Measurements from ENCODE around the gene MYO7B. TPM values are rescaled to one million over a fixed set of nuclear protein-coding genes. Genes with fewer than 3 reads are reported as not detected.

MYO7B gene
- total and polyA plus RNA-seq, 2 experiments from 2014 or later: 0.06 to 0.12 TPM

GRCh38 chr2:127572841-127573240 is 37.4 kb downstream of the MYO7B start:
- Histone ChIP-seq H3K4me3 (no peak overlapping the region), H3K27ac (no peak overlapping the region), H3K27me3 (no peaks in the 10 kb centered on the region), H3K36me3 (no peaks in the 10 kb centered on the region), H3K9me3 (ENCODE audit: low read depth) (no peaks in the 10 kb centered on the region), H3K4me1 (ENCODE audit: low read depth) (no peaks in the 10 kb centered on the region)
- TF ChIP-seq CTCF (IDR thresholded peaks at IDR 0.05; ENCODE audit: low read depth, low read length): no peak
- DNase-seq (ENCODE audit: low read depth in 1 of 2, low spot score in 1 of 2): no peak

GRCh38 chr2:127573298-127573697 is 37.8 kb downstream of the MYO7B start:
- no peak for DNase-seq (ENCODE audit: low read depth in 1 of 2, low spot score in 1 of 2)

GRCh38 chr2:127573771-127574170 is 38.3 kb downstream of the MYO7B start:
- Histone ChIP-seq H3K27me3 (no peaks in the 10 kb centered on the region), H3K27ac (no peak overlapping the region), H3K9me3 (ENCODE audit: low read depth) (no peaks in the 10 kb centered on the region), H3K4me3 (no peak overlapping the region), H3K4me1 (ENCODE audit: low read depth) (no peaks in the 10 kb centered on the region), H3K36me3 (no peaks in the 10 kb centered on the region)
- no peak for DNase-seq (ENCODE audit: low read depth in 1 of 2, low spot score in 1 of 2)
- no peak for TF ChIP-seq CTCF (IDR thresholded peaks at IDR 0.05; ENCODE audit: low read depth, low read length)

More at GRCh38 chr2:127573298-127573697, 37.8 kb downstream of the MYO7B start:
- Histone ChIP-seq H3K27ac (no peak overlapping the region), H3K4me3 (no peak overlapping the region), H3K36me3 (no peaks in the 10 kb centered on the region), H3K27me3 (no peaks in the 10 kb centered on the region), H3K9me3 (ENCODE audit: low read depth) (no peaks in the 10 kb centered on the region), H3K4me1 (ENCODE audit: low read depth) (no peaks in the 10 kb centered on the region)
- no peak for TF ChIP-seq CTCF (IDR thresholded peaks at IDR 0.05; ENCODE audit: low read depth, low read length)

- H3K27ac ChIP-seq: no peak overlapping the region
- no peak for DNase-seq (ENCODE audit: low read depth in 1 of 2, low spot score in 1 of 2)
These were observed 39.2 kb downstream of the MYO7B start for GRCh38 chr2:127574656-127575055.

GRCh38 chr2:127575185-127575765 is 39.8 kb downstream of the MYO7B start:
- DNase-seq (ENCODE audit: low read depth in 1 of 2, low spot score in 1 of 2): no peak
- no peak for TF ChIP-seq CTCF (IDR thresholded peaks at IDR 0.05; ENCODE audit: low read depth, low read length)
- no peaks in the 10 kb centered on the region for H3K9me3 ChIP-seq (ENCODE audit: low read depth)
- H3K27me3 ChIP-seq: no peaks in the 10 kb centered on the region
- no peaks in the 10 kb centered on the region for H3K4me1 ChIP-seq (ENCODE audit: low read depth)
- H3K27ac ChIP-seq: no peak overlapping the region
- no peak overlapping the region for H3K4me3 ChIP-seq
- H3K36me3 ChIP-seq: no peaks in the 10 kb centered on the region

More at GRCh38 chr2:127574656-127575055, 39.2 kb downstream of the MYO7B start:
- no peaks in the 10 kb centered on the region for H3K27me3 ChIP-seq
- H3K4me1 ChIP-seq (ENCODE audit: low read depth): no peaks in the 10 kb centered on the region
- no peaks in the 10 kb centered on the region for H3K36me3 ChIP-seq
- no peak overlapping the region for H3K4me3 ChIP-seq
- no peak for TF ChIP-seq CTCF (IDR thresholded peaks at IDR 0.05; ENCODE audit: low read depth, low read length)
- no peaks in the 10 kb centered on the region for H3K9me3 ChIP-seq (ENCODE audit: low read depth)
